NCI-H748 (cell line): ENCODE data around the gene BBS2.

Source experiments
- DNase-seq: peaks from one replicate; lab custom pipeline; 2025; ENCODE audit not compliant: unreplicated experiment; lab: John Stamatoyannopoulos, UW

BBS2 gene

GRCh38 chr16:56478281-56479049 lies 41.4 kb downstream of the BBS2 start:
- DNase-seq: no peak

- DNase-seq: no peak
Measured at GRCh38 chr16:56477096-56477878, 42.5 kb downstream of the BBS2 start.

- DNase-seq: no peak
Measured at GRCh38 chr16:56475201-56475600, 44.6 kb downstream of the BBS2 start.

DNA sequence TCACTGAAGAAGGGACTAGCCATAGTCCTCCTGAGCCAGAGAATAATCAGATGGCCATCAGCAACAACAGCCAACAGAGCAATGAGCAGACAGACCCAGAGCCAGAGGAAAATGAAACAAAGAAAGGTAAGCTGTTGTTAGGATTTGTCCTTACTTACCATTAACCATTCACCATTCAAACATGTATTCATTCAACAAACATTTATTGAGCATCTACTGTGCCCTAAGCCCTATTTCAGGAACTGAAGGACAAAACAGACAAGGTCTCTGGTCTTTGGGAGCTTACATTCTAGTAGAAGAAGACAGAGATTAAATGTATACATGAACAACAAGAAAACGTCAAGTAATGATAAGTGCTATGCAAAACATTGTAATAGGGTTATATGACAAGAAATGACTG lies 49.2 kb downstream of the BBS2 start:
- DNase-seq: no peak

DNA sequence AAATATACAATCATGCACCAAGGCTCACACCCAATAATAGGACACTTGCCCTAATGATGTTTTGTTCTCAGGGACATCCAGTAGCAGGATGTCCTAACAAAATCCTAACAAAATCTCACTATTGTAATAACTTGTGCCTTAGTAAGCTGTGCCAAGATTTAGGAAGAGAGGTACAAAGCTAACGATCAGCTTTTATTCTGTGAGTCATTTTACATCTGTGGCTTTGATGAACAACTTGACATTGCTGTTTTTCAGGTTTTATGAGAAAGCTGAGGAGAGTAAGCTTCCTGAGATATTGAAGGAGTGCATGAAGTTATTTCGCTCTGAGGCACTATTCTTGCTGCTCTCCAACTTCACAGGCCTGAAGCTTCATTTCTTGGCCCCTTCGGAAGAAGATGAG lies 49.6 kb downstream of the BBS2 start:
- DNase-seq: no peak

- no peak for DNase-seq
Measured at GRCh38 chr16:56469748-56470147, 50.1 kb downstream of the BBS2 start.

- no peak for DNase-seq
Measured at GRCh38 chr16:56468800-56469199, 51.0 kb downstream of the BBS2 start.

- DNase-seq: no peak
Measured at GRCh38 chr16:56466344-56466743, 53.5 kb downstream of the BBS2 start.

GRCh38 chr16:56463153-56463552 lies 56.7 kb downstream of the BBS2 start:
- no peak for DNase-seq

DNA sequence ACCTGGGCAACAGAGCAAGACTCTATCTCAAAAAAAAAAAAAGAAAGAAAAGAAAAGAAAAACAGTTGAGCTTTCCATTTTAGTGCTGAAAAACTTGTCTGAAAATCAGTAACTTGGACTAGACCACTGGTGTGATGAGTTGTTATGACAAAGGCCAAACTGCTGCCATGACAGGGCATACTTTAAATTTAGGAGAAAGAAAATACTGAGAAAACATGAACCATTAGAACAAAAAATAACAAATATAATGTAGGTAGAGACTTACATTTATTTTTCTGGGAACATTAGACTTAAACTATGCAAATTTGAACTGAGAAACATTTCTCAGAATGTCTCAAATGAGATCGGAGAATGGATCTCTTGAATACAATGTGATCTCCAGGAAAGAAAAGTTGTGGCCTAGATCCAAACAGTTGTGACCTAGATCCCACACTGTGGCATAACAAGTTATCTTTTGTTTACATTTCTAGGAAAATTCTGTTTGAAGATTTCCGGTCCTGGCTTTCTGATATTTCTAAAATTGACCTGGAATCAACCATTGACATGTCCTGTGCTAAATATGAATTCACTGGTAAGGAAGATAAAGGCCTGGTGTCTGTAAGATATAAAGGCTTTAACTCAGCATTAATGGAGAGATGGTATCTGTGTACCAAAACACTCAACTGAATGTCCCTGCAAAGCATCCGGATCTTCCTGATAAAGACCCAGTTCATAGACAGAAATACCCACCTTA lies 57.6 kb downstream of the BBS2 start:
- no peak for DNase-seq

GRCh38 chr16:56460101-56460500 lies 59.7 kb downstream of the BBS2 start:
- DNase-seq: no peak

- no peak for DNase-seq
Measured at GRCh38 chr16:56457927-56458470, 61.8 kb downstream of the BBS2 start.

- DNase-seq: peak; percentile 37
Measured at GRCh38 chr16:56451753-56452689, 67.8 kb downstream of the BBS2 start.

- DNase-seq: peak; percentile 96
Measured at GRCh38 chr16:56450986-56451752, 68.7 kb downstream of the BBS2 start, which contains the start of the genes NUDT21 and OGFOD1. Gene NUDT21 (minus strand): TSS chr16:56451332. CDS start chr16:56451202, 130 bp downstream. Gene OGFOD1 (plus strand): TSS chr16:56451554. CDS start chr16:56451613, 59 bp downstream.

DNA sequence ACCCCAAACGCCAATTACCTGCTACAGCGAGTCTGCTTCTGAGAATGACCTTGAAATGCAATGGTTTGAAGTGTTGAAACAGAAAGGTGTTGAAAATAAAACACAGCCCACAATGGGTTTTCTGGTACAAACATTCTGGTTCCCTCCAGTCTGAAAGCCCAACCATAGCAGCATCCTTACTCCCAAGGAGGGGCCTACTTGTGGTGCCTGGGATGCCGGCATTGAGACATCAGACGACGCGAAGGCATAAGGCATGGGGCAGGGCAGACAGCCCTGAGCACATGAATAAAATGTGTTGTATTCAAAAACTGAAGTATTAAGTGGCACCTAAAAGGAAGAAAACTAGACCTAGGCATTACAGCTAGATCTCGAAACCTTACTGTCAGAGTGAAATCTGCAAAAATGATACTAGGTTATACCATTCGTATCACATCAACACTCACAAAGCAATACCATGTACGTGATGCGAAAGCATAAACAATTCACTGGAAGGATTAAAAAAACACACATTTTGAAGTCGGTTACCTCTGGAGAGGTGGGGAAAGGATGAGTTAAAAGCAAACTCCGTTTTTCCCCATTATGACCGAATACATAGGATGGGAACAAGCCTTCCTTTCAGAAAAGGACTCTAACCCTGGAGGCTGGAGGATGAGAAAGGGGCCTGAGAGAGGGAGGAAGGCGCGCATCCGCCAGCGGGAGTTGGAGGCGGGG lies 69.4 kb downstream of the BBS2 start:
- DNase-seq: peak; percentile 24

DNA sequence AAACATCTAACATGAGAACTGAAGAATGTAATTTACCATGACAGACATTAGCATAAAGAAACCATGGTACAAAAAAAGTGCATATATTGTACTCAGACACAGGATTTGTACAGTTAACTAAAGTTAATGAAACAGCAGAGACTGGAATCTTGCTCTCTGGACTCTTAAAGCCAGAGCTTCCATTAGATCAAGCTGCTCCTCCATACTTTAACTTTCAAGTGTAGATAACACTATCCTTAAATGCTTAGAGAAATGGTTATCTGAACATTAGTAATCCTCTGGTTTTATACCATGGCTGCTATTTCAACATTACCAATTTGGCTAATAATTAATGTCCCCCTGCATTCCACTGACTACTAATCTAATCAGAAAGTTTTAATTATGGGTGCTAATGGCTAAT lies 71.8 kb downstream of the BBS2 start:
- DNase-seq: no peak

DNA sequence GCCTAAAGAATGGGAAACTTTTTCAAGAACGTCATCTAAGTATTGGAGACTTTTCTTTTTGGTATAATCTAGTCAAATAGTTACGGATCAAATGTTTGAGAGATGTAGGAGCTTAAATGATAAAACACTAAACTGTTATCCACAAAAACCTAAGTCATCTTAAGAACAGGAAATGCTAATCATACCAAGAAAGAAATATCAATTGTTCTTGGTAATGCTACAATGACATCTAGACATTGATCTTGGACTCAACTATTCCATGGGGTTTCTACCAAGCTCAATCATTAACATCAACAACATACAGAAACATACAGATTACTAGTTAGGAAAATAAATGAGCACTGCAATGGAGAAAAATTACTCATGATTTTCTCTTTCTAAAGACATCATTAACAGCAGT lies 72.5 kb downstream of the BBS2 start:
- no peak for DNase-seq

- no peak for DNase-seq
Measured at GRCh38 chr16:56438038-56438437, 81.8 kb downstream of the BBS2 start.

GRCh38 chr16:56436258-56436657 lies 83.6 kb downstream of the BBS2 start:
- no peak for DNase-seq
